ENCODE data around the gene HSPA12B. TPM values are rescaled to one million over a fixed set of nuclear protein-coding genes. Genes with fewer than 3 reads are reported as not detected.

Gene HSPA12B
- total RNA-seq, 1 donor from 2014 or later, result 2.4 TPM

DNA sequence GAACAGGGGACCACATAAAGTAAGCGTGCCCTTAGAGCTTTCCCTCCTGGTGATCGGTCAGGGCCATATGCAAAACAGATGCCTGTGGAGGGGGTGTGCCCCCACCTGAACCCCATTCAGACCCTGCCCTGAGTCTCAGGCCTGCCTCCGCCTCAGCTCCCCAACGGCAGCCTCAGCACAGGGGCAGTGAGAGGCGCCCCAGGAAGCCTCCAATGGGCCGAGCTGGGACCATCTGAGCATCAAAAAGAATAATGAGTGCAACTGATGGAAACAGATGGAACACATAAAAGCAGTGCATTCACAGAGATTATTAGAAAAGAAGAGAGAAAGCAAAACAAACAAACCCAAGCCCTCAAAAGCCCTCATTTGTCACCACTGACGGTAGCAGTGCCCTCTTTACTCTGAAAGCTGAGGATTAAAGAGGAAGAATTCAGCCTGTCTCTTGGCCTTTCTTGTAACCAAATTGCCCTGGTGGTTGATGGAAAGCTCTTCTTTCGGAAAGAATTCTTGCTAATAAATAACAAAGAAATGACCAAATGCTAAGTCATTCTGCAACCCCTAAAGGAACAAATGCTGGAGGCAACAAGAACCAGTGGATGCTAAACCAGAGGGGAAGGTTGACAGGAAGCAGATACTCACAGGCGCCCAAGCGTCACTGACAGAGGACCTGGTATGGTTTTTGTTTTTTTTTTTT is 28.3 kb downstream of the HSPA12B start:
- FAIRE-seq, result no peak
- DNase-seq (ENCODE audit: low spot score in 2 of 2), result no peak

DNA sequence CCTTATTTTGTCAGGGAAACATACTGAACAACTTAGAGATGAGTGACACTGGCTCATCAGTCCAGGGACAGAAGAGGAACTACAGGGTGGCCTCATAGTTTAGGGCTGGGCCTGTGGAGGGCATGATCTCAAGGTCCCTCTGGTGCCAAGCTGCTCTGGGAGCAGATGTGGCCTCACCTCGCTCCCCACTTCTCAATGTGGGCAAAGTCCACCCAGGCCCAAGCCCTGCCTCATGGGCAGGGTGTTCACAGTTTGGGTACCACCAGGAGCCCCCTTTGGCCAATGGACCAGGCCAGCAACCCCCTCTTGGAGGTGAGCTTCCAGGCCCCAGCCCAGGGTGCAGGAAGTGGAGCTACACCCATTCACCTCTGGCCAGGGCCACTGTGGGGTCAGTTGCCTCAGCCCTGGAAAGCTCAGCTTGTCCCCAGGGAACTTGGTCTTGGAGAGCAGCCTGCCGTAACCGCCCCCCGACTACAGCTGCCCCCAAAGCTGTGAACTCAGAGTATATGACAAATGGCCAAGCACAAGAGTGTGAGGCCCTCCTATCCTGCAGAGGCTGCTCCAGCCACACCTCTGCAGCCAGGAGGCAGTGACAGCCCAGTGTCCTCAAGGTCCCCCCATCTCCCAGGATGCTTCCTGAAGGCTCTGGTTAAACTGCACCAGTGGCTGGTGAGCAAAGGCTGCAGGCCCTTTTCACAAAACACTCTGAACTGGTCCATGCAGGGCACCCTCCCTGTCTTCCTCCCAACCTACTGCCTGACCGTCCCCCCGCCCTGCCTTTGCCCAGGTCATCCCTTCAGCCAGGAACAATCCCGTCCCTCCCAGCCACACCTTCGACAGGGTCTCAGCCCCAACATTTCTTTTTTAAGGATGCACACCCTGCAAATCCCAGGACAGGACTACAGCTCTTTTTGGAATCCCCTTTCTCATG is 31.5 kb downstream of the HSPA12B start:
- FAIRE-seq (no peak), DNase-seq (ENCODE audit: low spot score in 2 of 2) (no peak)

DNA sequence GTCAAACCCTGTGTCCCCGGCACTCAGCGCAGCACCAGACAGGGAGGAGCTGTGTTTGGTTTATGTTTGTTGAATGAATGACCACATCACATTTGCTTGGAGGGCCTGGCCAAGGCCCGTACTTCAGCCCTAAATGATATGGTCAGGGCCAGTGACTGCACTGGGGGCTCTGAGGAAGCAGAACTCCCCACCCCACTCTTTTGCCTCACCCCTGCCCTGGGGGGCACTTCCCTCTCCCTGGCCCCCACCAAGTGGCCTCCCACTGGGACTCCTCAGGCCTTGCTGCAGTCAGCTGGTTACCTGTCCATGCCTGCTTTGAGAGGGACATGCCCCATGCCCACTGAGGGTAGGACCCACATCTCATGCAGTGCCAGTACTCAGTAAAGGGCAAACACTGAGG is 32.2 kb downstream of the HSPA12B start:
- FAIRE-seq (no peak), DNase-seq (ENCODE audit: low spot score in 2 of 2) (no peak)

DNA sequence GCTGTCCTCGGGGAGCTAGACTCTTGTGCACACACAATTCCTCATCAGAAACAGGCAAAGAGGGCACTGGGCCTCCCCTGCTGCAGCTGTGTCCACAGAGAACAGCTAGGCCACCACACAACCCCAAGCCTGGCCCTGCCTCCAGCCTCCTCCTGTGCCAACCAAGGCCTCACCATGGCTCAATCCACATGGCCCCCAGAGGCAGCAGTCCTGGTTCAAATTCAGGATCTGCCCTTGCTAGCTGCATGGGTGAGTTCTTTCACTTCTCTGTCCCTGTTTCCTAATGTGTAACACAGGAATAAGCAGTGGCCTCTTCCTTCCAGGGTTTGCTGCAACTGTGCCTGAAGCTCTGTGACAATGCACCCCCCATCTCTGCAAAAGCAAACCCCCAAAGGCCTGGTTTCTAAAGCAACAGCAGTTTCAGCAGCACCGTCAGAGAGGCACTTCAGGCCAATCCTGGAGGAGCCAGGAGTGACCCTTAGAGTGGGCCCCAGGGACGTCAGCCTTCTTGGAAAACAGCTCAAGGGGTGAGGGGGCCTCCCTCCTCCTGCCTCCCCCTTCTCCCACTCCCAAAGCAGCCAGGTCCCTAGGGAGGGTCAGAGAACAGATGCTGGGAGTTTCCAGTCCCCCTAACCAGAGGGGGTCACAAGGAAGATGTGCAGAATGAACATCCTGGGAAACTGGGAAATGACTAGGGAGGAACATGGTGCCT is 32.8 kb downstream of the HSPA12B start:
- FAIRE-seq (no peak), DNase-seq (ENCODE audit: low spot score in 2 of 2) (no peak)

DNA sequence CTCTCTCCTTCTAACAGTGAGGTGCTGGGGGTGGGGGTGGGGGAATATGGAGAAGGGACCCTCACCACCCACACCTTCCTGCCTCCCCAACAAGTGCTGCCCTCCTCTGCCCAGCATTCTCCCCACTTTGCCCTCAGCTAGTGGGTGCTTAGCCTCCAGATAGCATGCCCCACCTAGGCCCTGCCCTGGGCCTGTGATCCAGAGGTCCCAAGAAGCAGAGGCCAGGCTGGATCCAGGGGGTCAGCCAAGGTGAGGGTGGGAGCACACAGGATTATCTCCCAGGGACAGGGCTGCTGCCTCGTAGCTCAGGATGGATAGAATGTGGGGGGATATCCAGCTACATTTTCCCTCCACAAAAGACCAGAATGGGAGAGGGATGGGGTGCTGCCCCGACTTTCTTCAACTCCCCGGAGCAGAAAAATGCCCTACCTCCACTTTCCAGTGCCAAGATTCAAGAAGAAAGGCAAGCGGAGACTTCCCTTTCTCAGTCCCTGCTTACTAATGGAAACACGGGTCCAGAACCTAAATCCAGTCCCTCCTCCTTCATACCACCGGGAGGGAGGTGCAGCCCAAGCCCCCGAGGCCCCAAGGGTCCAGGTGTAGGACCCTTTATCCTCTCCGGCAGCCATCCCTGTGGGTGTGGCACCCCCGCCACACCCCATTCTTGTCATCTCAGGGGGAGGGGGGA is 34.1 kb downstream of the HSPA12B start:
- FAIRE-seq, result no peak
- DNase-seq (ENCODE audit: low spot score in 2 of 2), result no peak

GRCh38 chr20:3767110-3767426 is 34.6 kb downstream of the HSPA12B start:
- DNase-seq (ENCODE audit: low spot score in 2 of 2), result no peak

GRCh38 chr20:3767427-3768341 is 35.2 kb downstream of the HSPA12B start, which contains the start of gene ADISSP:
Gene ADISSP, minus strand, starts transcription at chr20:3767753. Its CDS starts 7,653 bp downstream, at chr20:3760100.
- DNase-seq (ENCODE audit: low spot score in 2 of 2) (peak; percentile 99), FAIRE-seq (peak; percentile 64)

More at GRCh38 chr20:3767110-3767426, 34.6 kb downstream of the HSPA12B start:
- FAIRE-seq, result no peak

DNA sequence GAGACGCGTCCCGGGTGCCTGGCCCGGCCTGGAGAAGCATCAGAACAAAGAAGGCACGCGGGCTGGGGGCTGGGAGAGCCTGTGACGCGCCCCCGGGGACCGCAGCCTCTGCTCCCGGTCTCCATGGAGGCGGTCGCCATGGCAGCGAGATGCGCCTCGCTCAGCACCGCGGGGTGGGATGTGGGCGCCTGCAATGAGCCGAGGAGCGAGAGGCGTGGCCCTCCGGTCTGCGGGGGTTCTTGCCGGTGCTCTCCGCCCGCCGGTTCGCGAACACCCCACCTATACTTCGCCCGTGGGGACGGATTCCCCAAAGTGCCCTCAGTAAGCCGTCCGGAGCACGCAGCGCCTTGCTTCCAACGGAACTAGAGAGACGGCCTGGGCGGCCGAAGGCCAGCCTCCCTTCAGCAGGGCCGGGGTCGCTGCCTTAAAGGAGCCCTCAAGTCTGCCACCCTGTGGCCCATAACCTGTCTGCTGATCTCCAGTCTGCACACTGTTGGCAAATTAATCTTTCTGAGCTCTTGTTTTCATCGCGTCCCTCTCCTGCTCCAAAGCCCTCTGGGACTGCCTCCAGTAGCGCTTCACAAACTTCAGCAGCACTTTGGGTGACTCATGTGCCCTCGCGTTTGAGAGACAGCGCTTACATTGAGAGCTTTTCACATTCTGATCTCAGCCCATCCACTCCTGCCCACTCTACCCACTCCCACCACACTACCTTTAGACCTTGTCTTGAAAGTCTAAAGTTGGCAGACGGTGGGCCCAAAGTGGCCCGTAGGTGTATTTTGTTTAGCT is 36.1 kb downstream of the HSPA12B start:
- no peak for FAIRE-seq
- peak; percentile 71 for DNase-seq (ENCODE audit: low spot score in 2 of 2)

- FAIRE-seq, result no peak
These were observed 39.1 kb downstream of the HSPA12B start for GRCh38 chr20:3771552-3772058.

DNA sequence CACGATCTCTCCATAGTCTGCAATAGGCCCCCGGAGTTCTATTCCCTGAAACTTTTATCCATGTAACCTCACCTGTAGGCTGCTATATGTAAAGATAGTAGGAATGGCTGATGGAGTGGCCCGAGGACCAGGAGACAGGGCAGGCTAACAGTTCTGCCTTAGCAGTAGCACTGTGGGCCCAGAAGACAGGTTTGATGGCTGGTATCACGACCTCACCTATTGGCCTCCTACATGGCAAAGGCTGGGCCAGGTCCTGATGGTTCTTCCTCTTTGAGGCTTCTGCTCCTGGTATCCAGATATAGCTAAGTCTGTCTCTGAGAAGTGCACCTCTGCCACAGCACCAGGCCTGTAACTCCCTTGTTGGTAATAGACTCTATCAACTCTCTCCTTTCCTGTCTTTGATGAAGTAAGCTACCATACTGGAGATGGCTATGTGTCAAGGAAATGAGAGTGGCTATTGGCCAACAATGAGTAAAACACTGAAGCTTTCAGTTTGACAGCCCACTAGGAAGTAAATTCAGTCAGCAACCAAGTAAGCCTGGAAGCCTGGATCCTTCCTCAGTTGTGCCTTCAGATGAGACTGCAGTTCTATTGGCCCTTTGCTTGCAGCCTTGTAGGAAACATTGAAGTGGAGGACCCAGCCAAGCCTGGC is 43.1 kb downstream of the HSPA12B start:
- no peak for DNase-seq (ENCODE audit: low spot score in 2 of 2)
- no peak for FAIRE-seq

More at GRCh38 chr20:3771552-3772058, 39.1 kb downstream of the HSPA12B start:
- no peak for DNase-seq (ENCODE audit: low spot score in 2 of 2)

DNA sequence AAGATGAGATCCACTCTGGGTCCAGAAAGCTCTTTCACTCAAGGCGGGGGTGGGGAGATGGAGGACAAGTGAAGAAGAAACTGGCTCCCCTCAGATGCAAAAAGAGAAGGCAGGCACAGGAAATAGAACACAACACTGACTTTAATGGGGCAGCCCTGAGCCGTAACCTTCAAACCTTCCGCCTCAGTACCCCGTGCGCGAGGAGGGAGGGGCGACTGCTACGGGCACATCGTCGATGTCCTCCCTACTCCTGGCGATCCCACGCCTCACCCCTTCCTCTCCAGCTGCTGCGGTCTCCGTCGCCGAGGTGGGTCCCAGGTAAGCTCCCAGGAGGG is 44.9 kb downstream of the HSPA12B start:
- no peak for FAIRE-seq

GRCh38 chr20:3777716-3778629 is 45.5 kb downstream of the HSPA12B start:
- DNase-seq (ENCODE audit: low spot score in 2 of 2) (peak in 1 of 2 donors; percentile 67), FAIRE-seq (no peak)

More for the DNA sequence above, 44.9 kb downstream of the HSPA12B start:
- DNase-seq (ENCODE audit: low spot score in 2 of 2), result no peak

GRCh38 chr20:3778976-3779375 is 46.5 kb downstream of the HSPA12B start:
- no peak for FAIRE-seq
- DNase-seq (ENCODE audit: low spot score in 2 of 2), result no peak

GRCh38 chr20:3781153-3781910 is 48.8 kb downstream of the HSPA12B start, which contains the start of gene SPEF1:
Gene SPEF1, minus strand, starts transcription at chr20:3781448. Its CDS starts 161 bp downstream, at chr20:3781287.
- DNase-seq (ENCODE audit: low spot score in 2 of 2) (peak; percentile 94), FAIRE-seq (no peak)

DNA sequence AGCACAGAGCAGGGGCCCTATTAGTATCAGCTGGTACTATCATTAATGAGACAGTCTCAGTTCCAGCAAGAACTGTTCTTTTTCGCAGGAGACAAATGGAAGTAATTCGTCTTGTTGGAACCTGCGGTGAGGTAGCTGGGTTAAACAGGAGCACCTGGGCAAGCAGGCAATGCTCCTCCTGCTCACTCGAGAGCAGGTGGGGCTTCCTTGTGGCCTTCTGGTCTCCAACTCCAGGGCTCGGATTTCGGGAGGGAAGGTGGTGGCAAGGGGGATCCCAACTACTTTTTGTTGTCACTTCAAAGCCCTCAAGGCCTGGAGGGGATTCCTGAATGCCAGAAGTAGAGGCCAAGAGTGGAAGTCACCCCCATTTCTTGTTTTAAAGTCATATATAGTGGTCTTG is 50.1 kb downstream of the HSPA12B start:
- FAIRE-seq (no peak), DNase-seq (ENCODE audit: low spot score in 2 of 2) (no peak)

- DNase-seq (ENCODE audit: low spot score in 2 of 2) (no peak), FAIRE-seq (no peak)
These were observed 50.6 kb downstream of the HSPA12B start for GRCh38 chr20:3783068-3783489.
